GM19328 (cell line): Measurements from ENCODE around the gene TMSB4X.
"Not testable (repeated sequence)": the region's sequence is repeated elsewhere in the genome, so short reads cannot be mapped to it uniquely, and the experiment has no call there.

Experiments
- ATAC-seq: cut with Tn5 transposase; IDR thresholded peaks from one replicate; pipeline ENCODE4 v1.9.1; 2021; ENCODE audit warnings: mild to moderate bottlenecking, moderate library complexity; ENCODE audit not compliant: unreplicated experiment

The TMSB4X gene

GRCh38 chrX:12974796-12975669 lies at the start of gene TMSB4X:
Gene TMSB4X, plus strand, starts transcription at chrX:12975110.
- peak; percentile 31 for ATAC-seq

GRCh38 chrX:12929701-12930100 lies 45.2 kb upstream of the TMSB4X start:
- ATAC-seq, result no peak

DNA sequence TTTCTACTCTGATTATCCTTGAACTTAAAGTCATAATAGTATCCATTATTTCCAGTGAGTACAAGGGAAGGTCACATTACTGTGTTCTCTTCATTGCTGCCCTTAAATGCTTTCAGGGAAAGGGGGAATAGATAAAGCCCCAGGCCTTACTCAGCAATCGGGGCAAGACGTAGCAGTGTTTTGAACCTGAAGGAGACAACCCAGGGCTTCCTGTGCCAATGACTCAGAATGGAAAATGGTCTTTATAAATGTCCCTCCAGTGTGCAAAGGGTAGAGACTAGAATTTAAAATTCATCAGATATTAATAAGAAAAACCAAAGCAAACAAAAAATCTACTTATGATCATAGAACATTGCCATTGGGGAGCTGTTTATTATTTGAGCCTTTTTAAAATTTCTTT lies 44.8 kb upstream of the TMSB4X start:
- no peak for ATAC-seq

DNA sequence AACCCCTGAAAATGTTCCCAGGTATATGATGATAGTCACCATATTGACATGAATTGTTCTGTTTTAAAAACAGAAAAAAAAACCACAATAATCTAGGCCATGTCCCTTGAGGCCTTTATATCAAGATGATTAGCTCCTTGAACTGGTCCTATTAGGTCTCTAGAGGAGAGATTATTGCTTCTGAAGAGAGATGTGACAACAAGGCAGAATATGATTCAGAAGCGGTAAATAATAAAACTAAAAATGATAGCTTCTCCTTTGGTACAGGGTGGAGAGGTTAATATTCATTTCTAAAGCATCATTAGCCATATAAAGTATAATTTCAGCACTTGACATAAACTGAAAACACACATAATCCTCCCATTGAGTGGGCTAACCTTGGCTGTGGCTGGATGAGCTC lies 42.7 kb upstream of the TMSB4X start:
- ATAC-seq, result no peak

DNA sequence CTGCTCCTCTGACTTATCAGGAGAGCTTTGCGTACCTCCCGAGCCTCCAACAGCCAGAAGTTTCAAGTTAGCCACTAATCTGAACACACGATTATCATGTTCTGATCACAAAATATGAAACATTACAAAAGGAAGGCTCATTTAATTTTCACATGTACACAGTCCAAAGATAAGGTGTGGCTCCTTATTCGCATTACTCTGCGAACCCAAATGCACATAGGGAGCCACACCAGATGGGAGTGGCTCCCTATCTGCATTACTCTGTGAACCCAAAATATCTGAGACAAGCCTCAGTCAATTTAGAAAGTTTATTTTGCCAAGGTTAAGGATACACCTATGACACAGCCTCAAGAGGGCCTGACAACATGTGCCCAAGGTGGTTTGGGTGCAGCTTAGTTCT lies 40.1 kb upstream of the TMSB4X start:
- ATAC-seq, result no peak

DNA sequence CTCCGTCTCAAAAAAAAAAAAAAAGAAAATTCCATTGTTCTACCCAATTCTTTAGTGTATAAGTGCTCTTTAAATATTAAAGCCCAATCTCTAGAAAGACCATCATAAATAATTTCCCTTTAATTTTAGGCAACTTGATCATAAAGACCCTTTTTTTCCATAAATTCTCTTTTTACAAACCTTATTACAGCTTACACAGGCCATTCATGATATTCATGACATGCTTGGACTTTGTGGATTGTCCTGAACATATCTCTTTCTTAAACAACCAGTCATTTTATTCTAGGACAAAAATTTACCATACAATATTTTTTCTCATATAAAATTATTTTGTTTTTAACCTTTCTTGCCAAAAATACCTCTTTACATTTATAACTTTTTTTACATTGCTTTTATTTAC lies 38.0 kb upstream of the TMSB4X start:
- ATAC-seq, result no peak

- ATAC-seq, result not testable (repeated sequence)
Measured at GRCh38 chrX:12940471-12940870, 34.4 kb upstream of the TMSB4X start.

GRCh38 chrX:12943592-12943991 lies 31.3 kb upstream of the TMSB4X start:
- ATAC-seq, result not testable (repeated sequence)

GRCh38 chrX:12944452-12944851 lies 30.5 kb upstream of the TMSB4X start:
- not testable (repeated sequence) for ATAC-seq

GRCh38 chrX:12945494-12945893 lies 29.4 kb upstream of the TMSB4X start:
- ATAC-seq, result no peak

DNA sequence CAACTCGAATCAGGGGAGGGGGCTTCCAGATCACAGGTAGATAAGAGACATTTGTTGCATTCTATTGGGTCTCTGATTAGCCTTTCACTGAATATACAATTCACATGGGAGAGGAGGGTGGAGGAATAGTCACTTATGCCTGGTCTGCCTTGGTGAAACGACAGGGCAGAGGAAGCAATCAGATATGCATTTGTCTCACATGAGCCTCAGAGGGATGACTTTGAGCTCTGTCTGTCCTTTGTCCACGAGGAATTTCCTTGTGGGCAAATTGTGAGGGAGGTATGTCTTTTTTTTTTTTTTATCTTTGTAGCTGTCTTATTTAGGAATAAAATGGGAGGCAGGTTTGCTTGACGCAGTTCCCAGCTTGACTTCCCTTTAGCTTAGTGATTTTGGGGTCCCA lies 28.5 kb upstream of the TMSB4X start:
- ATAC-seq, result no peak

- ATAC-seq, result no peak
Measured at GRCh38 chrX:12946838-12947544, 27.9 kb upstream of the TMSB4X start.

DNA sequence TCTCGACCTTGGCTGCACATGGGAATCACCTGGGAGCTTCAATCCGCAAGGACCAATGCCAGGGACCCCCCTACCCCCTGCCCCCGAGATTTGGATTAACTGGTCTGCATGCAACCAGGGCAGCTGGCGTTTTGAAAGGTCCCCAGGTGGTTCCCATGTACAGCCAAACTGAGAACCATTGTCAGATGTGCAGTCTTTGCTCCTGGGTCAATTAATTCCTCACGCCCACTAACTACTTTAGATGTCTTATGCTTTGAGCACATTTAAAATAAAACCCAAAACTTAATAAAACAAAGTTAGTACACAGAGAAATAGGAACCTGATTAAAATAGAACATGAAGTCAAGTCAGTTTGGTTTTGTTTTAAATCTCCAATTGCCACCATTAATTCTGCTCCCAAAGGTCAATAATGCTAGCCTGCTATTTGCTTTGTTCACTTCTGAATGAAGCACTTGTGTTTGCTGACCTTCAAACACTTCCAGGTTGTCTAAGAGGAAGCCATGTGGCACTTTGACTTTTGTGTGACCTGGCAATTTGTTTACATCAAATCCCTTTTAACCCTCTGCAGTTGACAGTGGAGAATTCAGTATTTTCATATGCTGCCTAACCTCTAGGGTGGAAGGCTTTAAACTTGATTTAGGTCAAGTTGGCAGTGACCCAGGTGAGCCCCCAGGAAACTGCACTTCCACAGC lies 27.2 kb upstream of the TMSB4X start:
- no peak for ATAC-seq

GRCh38 chrX:12948495-12948894 lies 26.4 kb upstream of the TMSB4X start:
- ATAC-seq, result no peak

GRCh38 chrX:12949205-12949926 lies 25.5 kb upstream of the TMSB4X start:
- ATAC-seq, result no peak

- ATAC-seq, result peak; percentile 50
Measured at GRCh38 chrX:12949927-12950656, 24.8 kb upstream of the TMSB4X start.

DNA sequence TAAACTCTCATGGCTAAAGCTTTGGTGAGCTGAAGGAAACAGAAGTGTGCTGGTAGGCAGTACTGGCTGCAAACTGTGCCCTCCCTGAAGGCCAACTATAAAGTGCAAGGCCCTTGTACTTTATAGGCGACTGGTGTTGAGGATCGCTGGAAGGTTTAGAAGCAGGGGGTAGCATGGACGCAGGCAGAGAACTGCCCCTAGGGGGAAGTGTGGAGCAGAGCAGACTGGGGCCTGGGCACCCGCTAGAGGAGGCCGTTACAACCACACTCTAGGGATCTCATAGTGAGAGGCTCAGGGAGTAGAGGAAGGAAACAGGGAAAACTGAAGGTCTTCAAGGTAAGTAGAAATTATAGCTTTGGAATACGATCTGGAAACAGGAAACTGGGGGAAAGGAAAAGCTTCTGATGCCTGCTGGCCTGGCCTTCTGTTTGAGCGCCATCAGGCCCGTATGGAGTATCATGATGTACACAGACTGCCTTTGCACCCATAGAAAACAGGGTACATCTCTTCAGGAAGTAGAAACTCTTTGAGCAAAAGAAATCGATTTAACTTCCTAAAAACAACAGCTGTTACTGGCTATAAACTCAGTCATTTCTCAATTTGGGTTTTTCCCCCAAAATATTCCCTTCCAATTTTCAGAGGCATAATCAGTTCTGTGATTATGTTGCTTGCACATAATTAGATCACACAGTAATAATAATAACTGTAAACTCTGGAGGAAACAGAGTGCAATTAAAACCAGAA lies 23.9 kb upstream of the TMSB4X start:
- ATAC-seq, result peak; percentile 37

DNA sequence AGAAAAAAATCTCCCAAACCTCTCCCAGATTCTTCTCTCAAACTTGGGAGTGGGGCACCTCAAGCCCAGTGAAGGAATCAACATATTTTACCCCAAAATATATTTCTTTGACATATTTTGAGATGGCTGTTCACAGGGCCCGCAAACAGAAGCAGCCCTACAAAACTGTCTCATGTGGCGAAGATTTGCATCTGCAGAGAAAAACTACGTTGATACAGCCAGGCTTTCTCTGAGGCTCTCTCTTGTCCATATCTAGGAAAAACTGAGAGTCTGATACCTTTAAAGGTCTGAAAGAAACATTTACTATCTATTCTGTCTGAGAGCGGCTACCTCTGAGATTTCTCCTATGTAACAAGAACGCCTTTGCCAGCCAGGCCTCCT lies 23.3 kb upstream of the TMSB4X start:
- no peak for ATAC-seq

- no peak for ATAC-seq
Measured at GRCh38 chrX:12953420-12953819, 21.5 kb upstream of the TMSB4X start.

- ATAC-seq, result no peak
Measured at GRCh38 chrX:12954376-12954775, 20.5 kb upstream of the TMSB4X start.
